B cell (primary cell): Measurements from ENCODE around the gene DNAJB5. TPM values are rescaled to one million over a fixed set of nuclear protein-coding genes. Genes with fewer than 3 reads are reported as not detected.

Experiments
- ATAC-seq: fragments of 200-7000 bp; cut with Tn5 transposase; one replicate; pipeline ENCODE4 v1.10.0; 2021; ENCODE audit warnings: low read depth, mild to moderate bottlenecking, moderate number of reproducible peaks, moderate library complexity
- CTCF ChIA-PET: fragments of 350-600 bp; sonication (Branson Sonifier 250); formaldehyde crosslinking; loops from one replicate; lab custom pipeline; 2021; ENCODE audit warnings: antibody characterized with exemption, inconsistent platforms; lab: Charles Lee
- POLR2A ChIA-PET: fragments of 350-600 bp; sonication (Branson Sonifier 250); formaldehyde crosslinking; loops from one replicate; lab custom pipeline; 2021; ENCODE audit warnings: antibody characterized with exemption; lab: Charles Lee
- DNase-seq: peaks from one replicate; pipeline ENCODE4 v3.0.0; 2013
- H2AFZ ChIP-seq: 2 replicates; pipeline ENCODE4 v1.6.1; 2012; ENCODE audit warnings: mild to moderate bottlenecking, low read depth, low read length; ENCODE audit not compliant: insufficient read depth, poor library complexity, severe bottlenecking
- H3K27ac ChIP-seq, 2 donors: 1 replicate in 1 of 2; 2 replicates in 1 of 2; pipeline ENCODE4 v1.5.1; 2012 to 2013; ENCODE audit warnings: low read length in 2 of 2, mild to moderate bottlenecking in 2 of 2, moderate library complexity in 1 of 2
- H3K27me3 ChIP-seq, 4 experiments: fragments of 200-600 bp in 1 of 4; sonication (generic) in 1 of 4; replicated peaks in 1 of 4; 1 replicate in 2 of 4; 2 replicates in 2 of 4; pipeline versions ENCODE4 v1.6.1 to v1.7.0; 2013 to 2016; ENCODE audit warnings: low read length in 3 of 4, mild to moderate bottlenecking in 2 of 4, mixed read lengths in 1 of 4, moderate library complexity in 1 of 4; ENCODE audit not compliant: insufficient read depth in 4 of 4, control insufficient read depth in 3 of 4; ENCODE audit errors: control extremely low read depth in 1 of 4
- H3K36me3 ChIP-seq, 2 experiments: replicated peaks in 1 of 2; 1 replicate in 1 of 2; 2 replicates in 1 of 2; pipeline versions ENCODE4 v1.6.1 to v1.7.1; 2013; ENCODE audit warnings: low read length in 1 of 2; ENCODE audit not compliant: insufficient read depth in 2 of 2, control insufficient read depth in 1 of 2; ENCODE audit errors: control extremely low read depth in 1 of 2, extremely low read depth in 1 of 2
- H3K4me1 ChIP-seq, 2 donors: fragments of 200-600 bp in 1 of 2; sonication (generic) in 1 of 2; 1 replicate in 1 of 2; 2 replicates in 1 of 2; pipeline versions ENCODE4 v1.5.1 to v1.6.1; 2013 to 2017; ENCODE audit warnings: low read length in 2 of 2; ENCODE audit not compliant: control insufficient read depth in 2 of 2, insufficient read depth in 2 of 2
- H3K4me2 ChIP-seq: replicated peaks from 2 replicates; pipeline ENCODE3; 2012; ENCODE audit warnings: mild to moderate bottlenecking, low read depth, low read length; ENCODE audit not compliant: poor library complexity, severe bottlenecking
- H3K4me3 ChIP-seq, 5 experiments: fragments of 200-600 bp in 1 of 5; sonication (generic) in 1 of 5; 1 replicate in 3 of 5; 2 replicates in 2 of 5; pipeline versions ENCODE4 v1.5.1 to v1.7.0; 2011 to 2016; ENCODE audit warnings: low read length in 4 of 5, mild to moderate bottlenecking in 4 of 5, low read depth in 2 of 5, control low read depth in 1 of 5, moderate library complexity in 1 of 5; ENCODE audit not compliant: insufficient read depth in 1 of 5; ENCODE audit errors: control extremely low read depth in 1 of 5, extremely low read depth in 1 of 5
- H3K79me2 ChIP-seq: fragments of 200-600 bp; sonication (generic); one replicate; pipeline ENCODE4 v1.6.0; 2016; ENCODE audit warnings: low read length; ENCODE audit not compliant: control insufficient read depth, insufficient read depth
- H3K9ac ChIP-seq: fragments of 200-600 bp; sonication (generic); 2 replicates; pipeline ENCODE4 v1.6.1; 2017; ENCODE audit warnings: mild to moderate bottlenecking, low read length, moderate library complexity
- H3K9me3 ChIP-seq, 3 donors: one replicate each; pipeline versions ENCODE4 v1.6.1 to v1.7.1; 2013; ENCODE audit warnings: low read length in 2 of 3; ENCODE audit not compliant: control insufficient read depth in 2 of 3, insufficient read depth in 1 of 3; ENCODE audit errors: control extremely low read depth in 1 of 3
- H4K20me1 ChIP-seq: 2 replicates; pipeline ENCODE4 v1.6.0; 2012; ENCODE audit warnings: mild to moderate bottlenecking, low read length; ENCODE audit not compliant: insufficient read depth, control insufficient read depth, poor library complexity, severe bottlenecking
- H3K27ac Mint-ChIP-seq: one replicate; pipeline ENCODE4 v1.8.0; 2021; ENCODE audit warnings: mixed read lengths
- H3K27me3 Mint-ChIP-seq: one replicate; pipeline ENCODE4 v1.8.0; 2021; ENCODE audit warnings: mixed read lengths
- H3K4me1 Mint-ChIP-seq: one replicate; pipeline ENCODE4 v1.8.0; 2021; ENCODE audit warnings: mixed read lengths
- H3K4me3 Mint-ChIP-seq: one replicate; pipeline ENCODE4 v1.8.0; 2021; ENCODE audit warnings: mixed read lengths
- H3K9me3 Mint-ChIP-seq: one replicate; pipeline ENCODE4 v1.8.0; 2022; ENCODE audit warnings: mixed read lengths; ENCODE audit not compliant: insufficient read depth
- CTCF ChIP-seq: fragments of 200-600 bp; IDR thresholded peaks from one replicate; pipeline ENCODE4 v1.8.0; 2022; ENCODE audit warnings: antibody characterized with exemption, mild to moderate bottlenecking
- EZH2 ChIP-seq: IDR thresholded peaks from 2 replicates; pipeline ENCODE4 v1.6.1; 2012; ENCODE audit warnings: borderline replicate concordance, low read depth, mild to moderate bottlenecking, moderate library complexity, low read length; ENCODE audit not compliant: insufficient read depth, poor library complexity, severe bottlenecking
- WGBS: methylation state at CpG from one replicate; pipeline ENCODE4 v1.1.5; 2013; ENCODE audit warnings: missing lambda C conversion rate; ENCODE audit not compliant: insufficient coverage; 5-methylcytosine and 5-hydroxymethylcytosine counted together
- intact Hi-C: fragments of 100-400 bp; cut with micrococcal nuclease; formaldehyde crosslinking; loops from one replicate; pipeline ENCODE4 v1.10.0; 2022
- polyA plus RNA-seq: library from polyadenylated mRNA; depleted of rRNA; stranded (reverse); fragments of >200 nt; gene quantifications from 2 replicates; pipeline ENCODE4 v1.2.3, GENCODE V29; 2012
- total RNA-seq, 2 donors: library from RNA; stranded (reverse); fragments of 120-200 nt in 1 of 2; gene quantifications; 1 replicate in 1 of 2; 2 replicates in 1 of 2; pipeline versions ENCODE4 v1.2.3 to v1.2.4, GENCODE V29; 2013 to 2022

The DNAJB5 gene
- total and polyA plus RNA-seq, 2 donors (not counting 1 experiment from before 2014, with no cell fraction given), result 0.94 to 2.4 TPM

- no peak for DNase-seq
- H3K27ac Mint-ChIP-seq, result no peak overlapping the region
- H3K27me3 Mint-ChIP-seq, result no peaks in the 10 kb centered on the region
- H2AFZ ChIP-seq, result no peak overlapping the region
- no peaks in the 10 kb centered on the region for H3K36me3 ChIP-seq
- ChIA-PET CTCF (no interaction called here), POLR2A (no interaction called here)
- H3K9ac ChIP-seq, result no peak overlapping the region
- no peaks in the 10 kb centered on the region for H4K20me1 ChIP-seq
- H3K9me3 ChIP-seq, result no peaks in the 10 kb centered on the region
- TF ChIP-seq EZH2 (no peak), CTCF (no peak)
- H3K27me3 ChIP-seq, result no peaks in the 10 kb centered on the region
- H3K27ac ChIP-seq, result no peak overlapping the region
- H3K9me3 Mint-ChIP-seq, result no peaks in the 10 kb centered on the region
- H3K4me1 Mint-ChIP-seq, result no peaks in the 10 kb centered on the region
- over 99% methylated on average over 24 of the region's 26 CpGs for WGBS
- no peaks in the 10 kb centered on the region for H3K4me1 ChIP-seq
- H3K4me2 ChIP-seq, result no peak overlapping the region
- H3K4me3 ChIP-seq, result no peak overlapping the region
- H3K79me2 ChIP-seq, result no peaks in the 10 kb centered on the region
- no peak overlapping the region for H3K4me3 Mint-ChIP-seq
- no peak for ATAC-seq
- intact Hi-C loops, result no loop called here
Observed at GRCh38 chr9:34996181-34996904, 6.8 kb downstream of the DNAJB5 start.

- POLR2A ChIA-PET, result no interaction called here
- no peaks in the 10 kb centered on the region for H3K9me3 Mint-ChIP-seq
- intact Hi-C loops, result no loop called here
- no peaks in the 10 kb centered on the region for H3K4me1 Mint-ChIP-seq
- H4K20me1 ChIP-seq, result no peaks in the 10 kb centered on the region
- no peaks in the 10 kb centered on the region for H3K9me3 ChIP-seq
- TF ChIP-seq EZH2, result no peak
- no peak for TF ChIP-seq CTCF
- no peak overlapping the region for H2AFZ ChIP-seq
- DNase-seq, result no peak
- H3K4me3 ChIP-seq, result no peak overlapping the region
- H3K27me3 Mint-ChIP-seq, result no peaks in the 10 kb centered on the region
- H3K79me2 ChIP-seq, result no peaks in the 10 kb centered on the region
- no peaks in the 10 kb centered on the region for H3K4me1 ChIP-seq
- H3K4me3 Mint-ChIP-seq, result no peak overlapping the region
- no peak for ATAC-seq
- no peaks in the 10 kb centered on the region for H3K36me3 ChIP-seq
- H3K4me2 ChIP-seq, result no peak overlapping the region
- no peak overlapping the region for H3K27ac Mint-ChIP-seq
- CTCF ChIA-PET, result no interaction called here
- 98% methylated on average over 10 of the region's 10 CpGs for WGBS
- no peak overlapping the region for H3K9ac ChIP-seq
- H3K27ac ChIP-seq, result no peak overlapping the region
- H3K27me3 ChIP-seq, result no peaks in the 10 kb centered on the region
Observed at GRCh38 chr9:34996905-34997279, 7.3 kb downstream of the DNAJB5 start.
